SK-N-SH treated with all-trans-retinoic acid at 6 μM for 48 hours (cell line): ENCODE measurements around the gene ZNF618.

Experiments used
- ZFP3 ChIP-seq: fragments of 250-450 bp; sonication (Bioruptor Pico); IDR thresholded peaks from 2 replicates; pipeline ENCODE4 v1.5.0; 2020; ENCODE audit warnings: mild to moderate bottlenecking, moderate library complexity
- TF ChIP-seq, protein P1 (sequence below): fragments of 250-450 bp; sonication (Bioruptor Pico); IDR thresholded peaks from 2 replicates; pipeline ENCODE4 v1.8.0; 2020; ENCODE audit warnings: mild to moderate bottlenecking, moderate library complexity, borderline replicate concordance

DNA sequence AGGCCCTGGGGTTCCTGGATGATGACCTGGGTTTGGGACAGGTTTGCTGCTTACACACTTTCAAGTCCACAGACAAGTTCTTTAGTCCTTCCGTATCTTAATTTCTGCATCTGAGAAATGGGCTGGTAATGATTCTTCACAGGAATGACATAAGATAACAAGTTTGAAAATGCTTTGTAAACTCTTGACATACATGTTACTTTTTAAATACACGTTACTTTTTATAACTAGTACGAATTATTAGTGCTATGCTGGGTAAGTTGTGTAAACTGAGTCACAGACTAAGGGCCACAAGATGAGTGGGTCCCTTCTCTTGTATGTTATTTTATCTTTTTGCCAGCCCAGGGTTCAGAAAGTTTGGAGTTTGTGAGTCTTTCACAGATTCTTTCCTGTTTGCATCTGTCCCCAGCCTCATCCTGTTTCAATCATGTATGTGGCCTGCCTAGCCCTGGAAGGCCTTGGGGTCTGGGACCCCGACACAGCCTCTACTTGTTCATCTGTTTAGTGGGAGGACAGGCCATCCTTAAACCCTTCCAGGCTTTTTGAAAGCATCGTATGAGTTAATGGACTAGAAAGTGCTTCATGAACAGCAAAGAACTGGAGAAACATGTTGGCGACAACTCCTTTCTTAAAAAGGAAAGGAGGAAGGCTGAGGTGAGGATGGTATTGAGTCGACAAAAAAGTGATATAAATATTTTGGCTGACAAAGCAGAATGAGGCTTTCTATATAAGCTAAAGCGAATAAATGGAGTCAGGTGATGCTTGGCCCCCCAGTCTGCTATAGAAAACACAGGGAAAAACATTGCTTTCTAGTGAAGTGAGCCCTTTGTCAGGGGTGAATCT, 9.3 kb downstream of the ZNF618 start:
- no peak for TF ChIP-seq ZFP3 (CRISPR knock-in tag)
- TF ChIP-seq, protein P1, sequence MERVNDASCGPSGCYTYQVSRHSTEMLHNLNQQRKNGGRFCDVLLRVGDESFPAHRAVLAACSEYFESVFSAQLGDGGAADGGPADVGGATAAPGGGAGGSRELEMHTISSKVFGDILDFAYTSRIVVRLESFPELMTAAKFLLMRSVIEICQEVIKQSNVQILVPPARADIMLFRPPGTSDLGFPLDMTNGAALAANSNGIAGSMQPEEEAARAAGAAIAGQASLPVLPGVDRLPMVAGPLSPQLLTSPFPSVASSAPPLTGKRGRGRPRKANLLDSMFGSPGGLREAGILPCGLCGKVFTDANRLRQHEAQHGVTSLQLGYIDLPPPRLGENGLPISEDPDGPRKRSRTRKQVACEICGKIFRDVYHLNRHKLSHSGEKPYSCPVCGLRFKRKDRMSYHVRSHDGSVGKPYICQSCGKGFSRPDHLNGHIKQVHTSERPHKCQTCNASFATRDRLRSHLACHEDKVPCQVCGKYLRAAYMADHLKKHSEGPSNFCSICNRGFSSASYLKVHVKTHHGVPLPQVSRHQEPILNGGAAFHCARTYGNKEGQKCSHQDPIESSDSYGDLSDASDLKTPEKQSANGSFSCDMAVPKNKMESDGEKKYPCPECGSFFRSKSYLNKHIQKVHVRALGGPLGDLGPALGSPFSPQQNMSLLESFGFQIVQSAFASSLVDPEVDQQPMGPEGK (CRISPR knock-in tag), result no peak
